ENCODE results near the gene CBARP. TPM values are rescaled to one million over a fixed set of nuclear protein-coding genes. Genes with fewer than 3 reads are reported as not detected.
A peak's percentile ranks its signal among the peaks of the same experiment; 100 is the strongest.

CBARP gene
- total and polyA plus RNA-seq, 2 of the 13 experiments (the other 11 are each of a cell fraction or from before 2014, with no cell fraction given) = 1.2 to 1.4 TPM

GRCh38 chr19:1183543-1184172 lies 54.1 kb downstream of the CBARP start (continued):
- no peak for TF ChIP-seq ZNF619 (CRISPR knock-in tag; IDR thresholded peaks at IDR 0.05)
- TF ChIP-seq HMGXB4 (CRISPR knock-in tag; IDR thresholded peaks at IDR 0.05; ENCODE audit: borderline replicate concordance in 1 of 2, low read depth in 1 of 2) = 0 out of 4 replicates have a peak, but pooled peaks of 1 of the 2 experiments have one; percentile 39
- peak; percentile 85 for TF ChIP-seq ELF1 (CRISPR knock-in tag; IDR thresholded peaks at IDR 0.05)
- peak; percentile 70 for TF ChIP-seq PAXIP1 (CRISPR knock-in tag; conservative IDR thresholded peaks at IDR 0.05)
- TF ChIP-seq SIX1 (CRISPR knock-in tag; IDR thresholded peaks at IDR 0.05; ENCODE audit: borderline replicate concordance) = no peak
- TF ChIP-seq NR2F6 (IDR thresholded peaks at IDR 0.05) = peak; percentile 16; the same call in 1 of the 2 replicates
- peak; percentile 44; the same call in 1 of the 2 replicates for TF ChIP-seq NR2F6 (CRISPR knock-in tag; IDR thresholded peaks at IDR 0.05)
- no peak for TF ChIP-seq KMT2B (CRISPR knock-in tag; IDR thresholded peaks at IDR 0.05)
- no peak for TF ChIP-seq ZNF282 (IDR thresholded peaks at IDR 0.05; ENCODE audit: partially characterized antibody)
- no peak for TF ChIP-seq ZNF674 (CRISPR knock-in tag; IDR thresholded peaks at IDR 0.05; ENCODE audit: low read depth)
- TF ChIP-seq TGIF2 (CRISPR knock-in tag; IDR thresholded peaks at IDR 0.05) = peak; percentile 46; the same call in 1 of the 2 replicates
- TF ChIP-seq KAT8 (CRISPR knock-in tag; IDR thresholded peaks at IDR 0.05) = peak; percentile 54; the same call in 1 of the 2 replicates
- TF ChIP-seq PHF5A (CRISPR knock-in tag; IDR thresholded peaks at IDR 0.05; ENCODE audit: low read depth, unreplicated experiment) = no peak
- TF ChIP-seq KDM2A (CRISPR knock-in tag; IDR thresholded peaks at IDR 0.05; ENCODE audit: borderline replicate concordance, low read depth) = peak; percentile 59; the same call in 1 of the 2 replicates
- TF ChIP-seq ZSCAN9 (CRISPR knock-in tag; IDR thresholded peaks at IDR 0.05; ENCODE audit: borderline replicate concordance) = peak; percentile 54; the same call in 1 of the 2 replicates
- no peak for TF ChIP-seq ZC3H13 (CRISPR knock-in tag; IDR thresholded peaks at IDR 0.05)
- TF ChIP-seq ARID5B (CRISPR knock-in tag; IDR thresholded peaks at IDR 0.05) = peak; percentile 52; the same call in 1 of the 2 replicates
- 0 out of 2 replicates have a peak, but pooled peaks have one; percentile 48 for TF ChIP-seq AKAP8 (CRISPR knock-in tag; IDR thresholded peaks at IDR 0.05)
- TF ChIP-seq ZNF12 (CRISPR knock-in tag; IDR thresholded peaks at IDR 0.05) = 0 out of 2 replicates have a peak, but pooled peaks have one; percentile 19
